RPMI8226 (cell line): ENCODE measurements around the gene NPIPB4.
"Not testable (repeated sequence)": the region's sequence is repeated elsewhere in the genome, so short reads cannot be mapped to it uniquely, and the experiment has no call there.

Experiments used
- DNase-seq: peaks from one replicate; pipeline ENCODE4 v3.0.0-alpha.2; 2015

Gene NPIPB4

DNA sequence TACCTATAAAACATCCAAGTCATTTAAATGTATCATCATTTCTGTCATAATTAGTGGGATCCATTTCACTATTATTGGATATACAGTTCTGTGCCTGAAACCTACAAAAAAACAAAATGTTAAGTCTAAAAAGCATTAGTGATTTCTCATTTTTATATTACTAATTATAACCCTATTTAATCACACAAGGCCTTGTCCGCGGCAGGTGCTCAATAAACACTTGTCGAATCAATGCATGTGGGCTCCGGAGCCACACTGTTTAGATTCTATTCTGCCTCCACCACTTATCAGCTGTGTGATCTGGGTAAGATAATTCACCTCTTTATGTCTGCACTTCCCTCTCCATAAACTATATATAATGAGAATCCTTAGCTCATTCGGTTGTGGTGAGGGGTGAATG lies at the start of gene NPIPB4:
Gene NPIPB4 (minus strand): TSS at position 101 of the 400 bp plus-strand sequence. CDS start 378 bp downstream, outside the sequence.
- DNase-seq: not testable (repeated sequence)

DNA sequence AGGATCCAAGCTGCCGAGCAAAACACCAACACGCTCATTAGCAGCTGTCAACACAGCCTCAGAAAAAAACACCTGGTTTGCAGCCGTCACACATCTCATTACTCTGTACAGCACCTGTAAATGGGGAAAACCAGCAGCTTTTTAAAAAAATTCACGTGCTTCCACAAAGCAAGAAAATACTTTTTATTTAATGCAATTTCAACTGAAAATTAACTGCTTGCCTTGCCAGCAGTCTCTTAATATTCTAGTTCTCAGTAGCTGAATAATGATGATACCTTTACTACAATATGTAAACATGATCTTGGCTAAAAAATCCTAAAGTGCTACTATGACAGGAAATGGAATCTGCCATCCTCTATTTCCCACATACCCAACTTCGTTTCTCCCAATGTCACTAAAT lies 41.4 kb upstream of the NPIPB4 start:
- not testable (repeated sequence) for DNase-seq

DNA sequence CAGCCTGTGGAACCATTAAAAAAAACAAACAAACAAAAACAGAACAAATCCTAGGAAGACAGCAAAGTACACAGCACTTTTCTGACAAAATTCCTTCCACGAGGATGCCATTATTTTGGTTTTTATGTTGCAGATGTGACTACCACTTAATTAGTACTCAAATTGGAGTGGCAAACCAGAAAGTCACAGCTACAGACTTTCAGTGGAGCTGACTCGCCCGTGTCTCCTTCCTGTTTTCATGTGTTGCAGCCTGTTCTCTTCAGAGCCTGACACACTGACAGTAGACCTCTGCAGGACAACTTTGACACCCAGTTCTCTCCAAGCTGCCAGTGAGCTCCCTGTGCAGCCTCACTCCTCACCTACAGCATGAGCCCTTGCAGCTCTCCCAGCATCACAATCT lies 24.4 kb upstream of the NPIPB4 start:
- peak; percentile 24 for DNase-seq

DNA sequence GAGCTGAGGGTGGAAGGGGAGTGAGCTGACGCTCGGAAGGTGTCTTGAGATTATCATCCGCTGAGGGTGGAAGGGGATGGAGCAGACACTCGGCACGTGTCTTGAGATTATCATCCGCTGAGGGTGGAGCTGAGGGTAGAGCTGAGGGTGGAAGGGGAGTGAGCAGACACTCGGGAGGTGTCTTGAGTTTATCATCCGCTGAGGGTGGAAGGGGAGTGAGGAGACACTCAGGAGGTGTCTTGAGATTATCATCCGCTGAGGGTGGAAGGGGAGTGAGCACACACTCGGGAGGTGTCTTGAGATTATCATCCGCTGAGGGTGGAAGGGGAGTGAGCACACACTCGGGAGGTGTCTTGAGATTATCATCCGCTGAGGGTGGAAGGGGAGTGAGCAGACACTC lies 20.4 kb downstream of the NPIPB4 start:
- DNase-seq: not testable (repeated sequence)

DNA sequence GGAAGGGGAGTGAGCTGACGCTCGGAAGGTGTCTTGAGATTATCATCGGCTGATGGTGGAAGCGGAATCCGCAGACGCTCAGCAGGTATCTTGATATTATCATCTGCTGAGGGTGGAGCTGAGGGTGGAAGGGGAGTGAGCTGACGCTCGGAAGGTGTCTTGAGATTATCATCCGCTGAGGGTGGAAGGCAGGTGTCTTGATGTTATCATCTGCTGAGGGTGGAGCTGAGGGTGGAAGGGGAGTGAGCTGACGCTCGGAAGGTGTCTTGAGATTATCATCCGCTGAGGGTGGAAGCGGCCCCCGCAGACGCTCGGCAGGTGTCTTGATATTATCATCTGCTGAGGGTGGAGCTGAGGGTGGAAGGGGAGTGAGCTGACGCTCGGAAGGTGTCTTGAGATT lies 21.2 kb downstream of the NPIPB4 start:
- not testable (repeated sequence) for DNase-seq

DNA sequence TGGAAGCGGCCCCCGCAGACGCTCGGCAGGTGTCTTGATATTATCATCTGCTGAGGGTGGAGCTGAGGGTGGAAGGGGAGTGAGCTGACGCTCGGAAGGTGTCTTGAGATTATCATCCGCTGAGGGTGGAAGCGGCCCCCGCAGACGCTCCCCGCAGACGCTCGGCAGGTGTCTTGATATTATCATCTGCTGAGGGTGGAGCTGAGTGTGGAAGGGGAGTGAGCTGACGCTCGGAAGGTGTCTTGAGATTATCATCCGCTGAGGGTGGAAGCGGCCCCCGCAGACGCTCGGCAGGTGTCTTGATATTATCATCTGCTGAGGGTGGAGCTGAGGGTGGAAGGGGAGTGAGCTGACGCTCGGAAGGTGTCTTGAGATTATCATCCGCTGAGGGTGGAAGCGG lies 21.8 kb downstream of the NPIPB4 start:
- DNase-seq: not testable (repeated sequence)

DNA sequence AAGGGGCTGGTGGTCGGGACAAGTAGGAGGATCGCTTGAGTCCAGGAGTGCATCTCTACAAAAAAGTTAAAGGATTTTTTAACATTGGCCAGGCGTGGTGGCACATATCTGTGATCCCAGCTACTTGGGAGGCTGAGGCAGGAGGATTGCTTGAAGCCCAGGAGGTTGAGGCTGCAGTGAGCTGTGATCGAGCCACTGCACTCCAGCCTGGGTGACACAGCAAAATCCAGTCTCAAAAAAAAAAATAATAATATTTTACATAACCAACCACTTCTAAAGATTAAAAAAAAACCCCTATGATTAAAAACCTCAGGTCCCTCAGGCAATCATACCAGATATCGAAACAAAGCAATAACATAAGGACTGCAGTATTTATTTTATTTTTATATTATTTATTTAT lies 23.3 kb downstream of the NPIPB4 start:
- DNase-seq: not testable (repeated sequence)

DNA sequence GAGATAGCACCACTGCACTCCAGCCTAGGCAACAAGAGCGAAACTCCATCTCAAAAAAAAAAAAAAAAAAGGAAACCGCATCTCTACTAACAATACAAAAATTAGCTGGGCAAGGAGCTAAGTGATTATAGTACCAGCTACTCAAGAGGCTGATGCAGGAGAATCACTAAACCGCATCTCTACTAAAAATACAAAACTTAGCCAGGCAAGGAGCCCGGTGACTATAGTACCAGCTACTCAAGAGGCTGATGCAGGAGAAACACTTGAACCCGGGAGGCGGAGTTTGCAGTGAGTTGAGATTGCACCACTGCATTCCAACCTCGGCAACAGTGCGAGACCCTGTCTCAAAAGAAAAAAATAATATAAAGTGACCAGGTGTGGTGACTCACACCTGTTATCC lies 27.6 kb downstream of the NPIPB4 start:
- not testable (repeated sequence) for DNase-seq

DNA sequence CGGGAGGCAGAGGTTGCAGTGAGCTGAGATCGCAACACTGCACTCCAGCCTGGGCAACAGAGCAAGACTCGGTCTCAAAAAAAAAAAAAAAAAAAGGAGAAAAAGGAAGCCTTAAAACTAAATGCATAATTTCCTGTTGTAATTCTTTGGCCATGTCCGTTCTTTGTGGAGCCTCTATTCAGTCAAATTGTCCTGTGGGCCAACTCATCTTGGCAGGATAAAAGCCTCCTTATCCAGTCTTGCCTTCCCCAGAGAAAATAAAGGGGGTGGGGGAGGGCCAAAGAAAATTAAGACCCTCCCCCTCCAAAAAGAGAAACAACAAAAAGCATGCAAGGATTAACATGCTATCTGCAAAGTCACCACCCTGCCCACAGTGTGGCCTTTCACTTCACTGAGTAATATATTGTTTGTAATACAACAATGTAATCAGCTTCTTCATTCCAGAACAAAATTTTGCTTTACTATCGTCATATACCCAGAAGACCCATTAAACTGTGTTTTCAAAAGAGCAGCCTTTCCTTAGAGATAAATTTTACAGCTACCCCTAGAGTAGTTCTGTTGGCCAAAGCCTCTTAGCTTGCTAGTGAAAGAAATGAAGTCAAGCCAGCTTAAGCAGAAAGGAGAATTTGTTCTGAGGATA lies 31.4 kb downstream of the NPIPB4 start:
- not testable (repeated sequence) for DNase-seq

DNA sequence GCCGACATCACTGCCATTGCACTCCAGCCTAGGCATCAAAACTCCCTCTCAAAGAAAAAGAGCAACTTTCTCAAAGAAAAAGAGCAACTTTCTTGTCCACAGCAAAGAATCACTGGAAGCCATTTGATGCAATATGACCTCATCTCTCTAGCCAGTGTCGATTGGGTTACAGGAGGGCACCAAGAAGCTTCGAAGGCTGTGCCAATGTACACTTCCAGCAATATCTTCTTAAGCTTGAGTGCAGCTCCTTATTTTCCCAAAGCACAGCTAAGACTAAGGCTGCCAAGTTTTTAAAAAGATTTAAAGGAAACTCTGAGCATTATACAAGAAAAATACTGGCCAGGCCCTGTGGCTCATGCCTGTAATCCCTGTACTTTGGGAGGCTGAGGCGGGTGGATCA lies 32.0 kb downstream of the NPIPB4 start:
- not testable (repeated sequence) for DNase-seq

DNA sequence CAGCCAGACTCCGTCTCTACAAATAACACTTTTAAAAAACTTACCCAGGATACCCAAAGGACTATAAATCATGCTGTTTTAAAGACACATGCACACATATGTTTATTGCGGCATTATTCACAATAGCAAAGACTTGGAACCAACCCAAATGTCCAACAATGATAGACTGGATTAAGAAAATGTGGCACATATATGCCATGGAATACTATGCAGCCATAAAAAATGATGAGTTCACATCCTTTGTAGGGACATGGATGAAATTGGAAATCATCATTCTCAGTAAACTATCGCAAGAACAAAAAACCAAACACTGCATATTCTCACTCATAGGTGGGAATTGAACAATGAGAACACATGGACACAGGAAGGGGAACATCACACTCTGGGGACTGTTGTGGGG lies 34.3 kb downstream of the NPIPB4 start:
- DNase-seq: not testable (repeated sequence)

DNA sequence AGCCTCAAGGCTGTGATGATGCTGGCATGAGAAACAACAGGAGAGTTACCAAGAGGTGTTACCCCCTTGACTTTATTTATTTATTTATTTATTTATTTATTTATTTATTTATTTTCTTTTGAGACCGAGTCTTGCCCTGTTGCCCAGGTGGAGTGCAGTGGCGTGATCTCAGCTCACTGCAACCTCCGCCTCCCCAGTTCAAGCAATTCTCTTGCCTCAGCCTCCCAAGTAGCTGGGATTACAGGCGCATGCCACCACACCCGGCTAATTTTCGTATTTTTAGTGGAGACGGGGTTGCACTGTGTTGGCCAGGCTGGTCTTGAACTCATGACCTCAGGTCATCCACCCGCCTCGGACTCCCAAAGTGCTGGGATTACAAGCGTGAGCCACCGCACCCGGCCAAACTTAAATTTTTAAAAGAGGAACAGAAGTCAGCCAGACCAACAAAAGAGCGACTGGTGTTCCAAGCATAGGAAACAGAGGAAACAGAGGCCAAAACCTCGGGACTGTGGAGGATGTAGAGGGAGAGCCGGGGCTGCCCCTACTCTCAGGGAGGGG lies 36.6 kb downstream of the NPIPB4 start:
- not testable (repeated sequence) for DNase-seq

DNA sequence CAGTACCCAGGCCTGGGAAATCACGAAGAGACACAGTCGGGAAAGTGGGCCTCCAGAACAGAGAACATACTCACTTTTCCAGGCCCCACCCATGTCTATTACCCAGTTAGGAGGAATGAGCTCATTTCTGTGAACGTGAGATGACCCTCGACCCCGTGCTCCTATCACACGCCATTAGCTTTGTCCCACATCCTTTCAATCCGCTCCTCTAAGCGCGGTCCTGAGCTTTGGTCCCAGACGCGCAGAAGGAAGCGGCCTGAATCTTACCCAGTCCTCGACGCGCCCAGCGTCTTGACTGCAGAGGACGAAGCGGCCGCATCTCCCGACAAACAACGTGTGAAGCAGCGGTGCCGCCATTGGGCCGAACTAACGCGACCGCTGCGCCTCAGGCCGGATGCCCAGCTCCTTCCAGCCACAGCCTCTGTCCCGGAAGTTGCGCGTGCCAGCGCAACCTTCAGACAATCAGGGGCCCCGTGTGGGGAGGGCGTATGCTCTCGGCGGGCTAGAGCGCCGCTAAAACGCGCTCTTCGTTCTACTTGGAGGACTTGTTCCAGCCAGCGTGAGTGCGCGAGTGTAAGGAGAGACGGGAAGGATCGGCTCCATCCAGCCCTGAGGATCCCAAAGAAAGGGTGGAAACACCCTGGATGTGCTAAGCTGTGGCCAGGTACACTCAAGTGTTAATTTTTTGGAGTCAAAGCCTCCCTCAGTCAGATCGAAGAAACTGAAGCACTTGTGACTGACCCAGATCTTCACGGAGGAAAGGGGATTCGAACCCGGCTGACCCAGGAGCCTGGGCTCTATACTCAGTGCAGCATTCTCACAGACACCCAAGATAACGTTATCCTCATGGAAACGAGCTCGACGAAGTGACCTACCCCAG lies 37.3 kb downstream of the NPIPB4 start:
- peak; percentile 72 for DNase-seq

DNA sequence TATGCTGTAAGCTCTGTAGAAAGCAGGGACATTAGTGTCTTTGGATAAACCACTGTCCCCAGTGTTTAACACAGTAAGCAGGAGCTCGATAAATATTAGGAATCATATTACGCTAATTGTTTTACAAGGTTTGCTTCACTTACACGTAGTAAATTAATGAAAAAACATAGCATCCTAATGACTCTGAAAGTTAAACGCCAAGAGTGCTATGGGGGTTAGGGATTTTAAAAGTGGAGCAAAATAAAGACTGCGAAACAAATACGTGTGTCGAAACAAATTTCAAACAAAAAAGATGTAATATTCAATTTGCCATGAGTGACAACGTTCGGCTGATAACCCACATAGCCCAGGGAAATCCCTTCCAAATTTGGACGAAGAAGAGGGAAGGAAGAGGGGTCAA lies 37.9 kb downstream of the NPIPB4 start:
- DNase-seq: not testable (repeated sequence)

DNA sequence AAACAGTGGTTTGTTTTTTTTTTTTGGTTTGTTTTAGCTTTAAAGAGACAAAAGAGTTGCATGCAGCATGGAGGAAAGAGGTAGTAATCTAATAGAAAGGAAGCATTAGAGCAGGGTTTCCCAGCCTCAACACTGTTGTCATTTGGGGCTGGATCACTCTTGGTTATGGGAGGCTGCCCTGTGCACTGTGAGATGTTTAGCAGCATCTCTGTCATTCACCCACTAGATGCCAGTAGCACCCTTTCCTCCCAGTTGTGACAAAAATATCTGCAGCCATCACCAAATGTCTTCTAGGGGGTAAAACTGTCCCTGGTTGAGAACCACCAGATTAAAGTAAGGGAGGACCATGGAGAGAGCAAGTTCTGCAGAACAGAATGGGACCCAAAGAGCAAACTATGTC lies 40.5 kb downstream of the NPIPB4 start:
- not testable (repeated sequence) for DNase-seq

DNA sequence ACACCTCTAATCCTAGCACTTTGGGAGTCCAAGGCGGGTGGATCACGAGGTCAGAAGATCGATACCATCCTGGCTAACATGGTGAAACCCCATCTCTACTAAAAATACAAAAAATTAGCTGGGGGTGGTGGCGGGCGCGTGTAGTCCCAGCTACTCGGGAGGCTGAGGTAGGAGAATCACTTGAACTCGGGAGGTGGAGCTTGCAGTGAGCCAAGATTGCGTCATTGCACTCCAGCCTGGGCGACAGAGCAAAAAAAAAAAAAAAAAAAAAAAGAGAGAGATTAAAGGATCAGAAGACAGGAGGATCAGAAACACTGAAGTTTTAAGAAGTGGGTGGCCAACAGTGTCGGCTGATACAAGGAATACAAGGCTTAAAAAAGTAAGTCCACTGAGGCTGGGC lies 41.9 kb downstream of the NPIPB4 start:
- not testable (repeated sequence) for DNase-seq

DNA sequence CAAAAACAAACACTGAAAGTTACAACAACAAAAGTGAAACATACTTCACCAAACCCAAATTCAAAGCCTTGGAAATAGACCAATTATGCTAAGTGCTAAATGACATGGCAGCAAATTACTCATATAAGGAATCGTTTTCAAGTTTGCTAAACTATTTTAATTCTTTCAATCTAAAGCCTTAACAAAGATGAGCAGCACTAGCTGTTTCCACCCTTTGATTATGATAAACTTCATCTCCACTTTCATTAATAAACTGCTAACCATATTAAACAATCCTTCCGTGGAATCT lies 55.2 kb downstream of the NPIPB4 start:
- DNase-seq: not testable (repeated sequence)

DNA sequence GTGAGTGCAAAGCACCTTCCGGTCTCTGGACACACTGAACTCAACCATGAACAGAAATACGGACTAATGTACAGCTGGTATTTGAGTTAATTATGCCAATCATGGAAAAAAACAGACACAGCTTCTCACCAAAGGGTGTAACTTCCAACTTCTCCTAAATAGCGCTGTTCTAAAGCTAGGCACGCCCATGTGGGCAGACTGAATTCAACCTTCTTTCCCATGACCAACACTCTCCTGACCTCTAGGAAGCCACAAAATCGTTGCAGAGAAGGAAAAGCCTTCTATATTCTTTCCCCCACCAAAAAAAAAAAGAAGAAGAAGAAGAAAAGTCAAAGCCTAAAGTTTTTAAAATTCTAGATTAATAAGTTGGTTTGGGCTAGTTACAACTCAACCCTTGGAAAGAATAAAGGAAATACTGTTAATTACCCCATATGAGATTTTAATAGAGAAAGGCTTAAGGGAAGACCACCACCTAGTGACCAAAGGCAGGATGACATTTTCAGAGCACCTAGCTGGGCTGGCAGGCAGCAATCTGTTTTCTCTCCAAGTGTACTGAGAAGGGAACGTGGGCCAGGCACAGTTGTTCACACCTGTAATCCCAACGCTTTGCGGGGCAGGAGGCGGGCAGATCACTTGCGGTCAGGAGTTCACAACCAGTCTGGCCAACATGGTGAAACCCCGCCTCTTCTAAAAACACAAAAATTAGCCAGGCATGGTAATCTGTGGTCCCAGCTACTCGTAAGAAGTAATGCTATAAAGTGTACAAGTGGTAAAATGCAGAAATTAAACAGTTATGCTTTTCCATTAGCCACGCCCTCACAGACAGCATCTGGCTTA lies 55.8 kb downstream of the NPIPB4 start:
- peak; percentile 62 for DNase-seq

DNA sequence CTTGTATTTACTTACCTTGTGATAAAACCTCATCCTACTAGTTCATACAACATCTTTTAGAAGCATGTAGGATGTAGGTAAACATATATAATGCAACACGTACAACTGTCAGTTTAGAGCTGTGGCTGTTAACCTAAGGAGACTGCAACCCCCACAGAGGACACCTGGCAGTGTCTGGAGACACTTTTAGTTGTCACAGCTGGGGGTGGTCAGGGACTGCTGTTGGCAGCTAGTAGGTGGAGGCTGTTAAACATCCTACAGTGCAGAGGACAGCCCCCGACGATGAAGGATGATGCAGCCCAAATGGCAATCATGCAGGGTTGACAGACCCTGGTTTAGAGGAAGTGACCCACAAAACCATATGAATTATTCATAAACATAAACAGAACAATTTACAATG lies 59.0 kb downstream of the NPIPB4 start:
- not testable (repeated sequence) for DNase-seq

DNA sequence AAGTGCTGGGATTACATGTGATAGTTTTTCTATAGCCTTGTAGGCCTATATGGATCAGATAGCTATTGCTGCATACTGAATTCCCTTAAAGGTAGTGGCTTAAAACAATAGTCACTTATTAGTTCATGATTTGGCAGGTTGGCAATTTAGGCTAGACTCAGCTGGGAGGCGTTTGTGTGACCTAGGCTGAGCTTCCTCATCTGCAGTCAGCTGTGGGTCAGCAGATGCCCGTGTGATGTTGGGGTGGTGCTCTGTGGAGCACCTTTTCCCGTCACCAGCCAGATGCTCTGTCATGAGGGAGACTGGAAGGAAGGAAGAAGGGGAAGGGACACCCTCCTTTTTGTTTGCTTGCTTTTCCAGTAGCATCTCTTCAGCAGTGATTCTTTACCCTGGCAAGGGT lies 64.2 kb downstream of the NPIPB4 start:
- not testable (repeated sequence) for DNase-seq

DNA sequence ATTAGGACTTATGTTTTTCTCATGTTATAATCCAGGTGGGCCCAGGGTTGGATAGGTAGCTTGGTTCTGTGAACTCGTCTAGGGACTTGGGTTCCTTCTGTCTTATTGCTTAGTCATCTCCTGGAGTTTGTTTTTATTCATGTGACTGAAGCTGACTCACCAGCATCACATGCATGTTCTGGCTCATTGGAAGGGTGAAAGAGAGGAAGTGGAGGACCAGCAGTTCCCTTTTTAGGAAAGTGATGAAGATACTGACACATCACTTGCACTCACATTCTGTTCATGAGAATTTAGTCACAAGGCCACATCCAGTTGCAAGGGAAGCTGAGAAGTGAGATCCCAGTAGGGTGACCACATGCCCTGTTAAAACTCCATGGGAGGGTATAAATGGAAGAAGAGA lies 67.0 kb downstream of the NPIPB4 start:
- DNase-seq: not testable (repeated sequence)
